Neuronal stem cell (in vitro differentiated cells): Measurements from ENCODE around the gene KRTAP9-4.
"Not testable (repeated sequence)": the region's sequence is repeated elsewhere in the genome, so short reads cannot be mapped to it uniquely, and the experiment has no call there.

Experiments
- DNase-seq: peaks from one replicate; pipeline ENCODE4 v3.0.0-alpha.2; 2013; ENCODE audit warnings: low spot score
- H2AFZ ChIP-seq: one replicate; pipeline ENCODE4 v1.6.1; 2013; ENCODE audit warnings: mild to moderate bottlenecking, low read length, inconsistent platforms
- H2AK5ac ChIP-seq: 2 replicates; pipeline ENCODE4 v1.6.1; 2013; ENCODE audit warnings: low read depth, mild to moderate bottlenecking, inconsistent platforms, low read length, moderate library complexity, mixed read lengths
- H2BK120ac ChIP-seq: 2 replicates; pipeline ENCODE4 v1.6.1; 2013; ENCODE audit warnings: low read depth, mild to moderate bottlenecking, inconsistent platforms, low read length, moderate library complexity, mixed read lengths
- H2BK12ac ChIP-seq: one replicate; pipeline ENCODE4 v1.6.1; 2013; ENCODE audit warnings: low read length, inconsistent platforms
- H2BK15ac ChIP-seq: 2 replicates; pipeline ENCODE4 v1.6.1; 2013; ENCODE audit warnings: mild to moderate bottlenecking, low read length, inconsistent platforms, mixed read lengths
- H2BK5ac ChIP-seq: one replicate; pipeline ENCODE4 v1.6.1; 2013; ENCODE audit warnings: inconsistent platforms, mild to moderate bottlenecking, low read length, moderate library complexity
- H3K14ac ChIP-seq: one replicate; pipeline ENCODE4 v1.6.1; 2013; ENCODE audit warnings: low read length, inconsistent platforms
- H3K18ac ChIP-seq: 2 replicates; pipeline ENCODE4 v1.6.1; 2013; ENCODE audit warnings: low read length, inconsistent platforms
- H3K23ac ChIP-seq: 2 replicates; pipeline ENCODE4 v1.6.1; 2013; ENCODE audit warnings: low read depth, mild to moderate bottlenecking, mixed read lengths, low read length, inconsistent platforms; ENCODE audit not compliant: poor library complexity
- H3K27ac ChIP-seq: replicated peaks from 3 replicates; pipeline ENCODE4 v1.5.1; 2013; ENCODE audit warnings: low read length, inconsistent platforms
- H3K27me3 ChIP-seq, 3 experiments: 2 replicates each; pipeline ENCODE4 v1.6.1; 2013; ENCODE audit warnings: low read length in 3 of 3, mild to moderate bottlenecking in 2 of 3, inconsistent platforms in 1 of 3, low read depth in 1 of 3, mixed read lengths in 1 of 3, moderate library complexity in 1 of 3; ENCODE audit not compliant: control insufficient read depth in 3 of 3, insufficient read depth in 3 of 3
- H3K36me3 ChIP-seq, 2 donors: replicated peaks in 1 of 2; 2 replicates each; pipeline ENCODE4 v1.6.1; 2013; ENCODE audit warnings: low read length in 2 of 2; ENCODE audit not compliant: control insufficient read depth in 2 of 2, insufficient read depth in 2 of 2
- H3K4ac ChIP-seq: 2 replicates; pipeline ENCODE4 v1.6.1; 2013; ENCODE audit warnings: inconsistent platforms, mild to moderate bottlenecking, low read length, moderate library complexity
- H3K4me1 ChIP-seq, 2 donors: 1 replicate in 1 of 2; 2 replicates in 1 of 2; pipeline ENCODE4 v1.6.1; 2013; ENCODE audit warnings: low read length in 2 of 2, low read depth in 1 of 2; ENCODE audit not compliant: control insufficient read depth in 2 of 2, insufficient read depth in 1 of 2
- H3K4me2 ChIP-seq: one replicate; pipeline ENCODE4 v1.6.1; 2013; ENCODE audit warnings: mild to moderate bottlenecking, low read length, inconsistent platforms; ENCODE audit not compliant: insufficient read depth, poor library complexity, severe bottlenecking
- H3K4me3 ChIP-seq, 2 donors: 2 replicates each; pipeline ENCODE4 v1.5.1; 2013; ENCODE audit warnings: low read length in 2 of 2, mild to moderate bottlenecking in 2 of 2, inconsistent platforms in 1 of 2, moderate library complexity in 1 of 2
- H3K79me1 ChIP-seq: one replicate; pipeline ENCODE4 v1.6.1; 2013; ENCODE audit warnings: low read depth, mild to moderate bottlenecking, inconsistent platforms, low read length, moderate library complexity
- H3K9ac ChIP-seq: one replicate; pipeline ENCODE4 v1.6.1; 2013; ENCODE audit warnings: mild to moderate bottlenecking, low read depth, low read length, inconsistent platforms; ENCODE audit not compliant: poor library complexity
- H3K9me3 ChIP-seq, 2 donors: replicated peaks in 1 of 2; 2 replicates each; pipeline versions ENCODE3 to v1.6.1; 2013; ENCODE audit warnings: low read length in 2 of 2, mild to moderate bottlenecking in 2 of 2, inconsistent platforms in 1 of 2, low read depth in 1 of 2, mixed read lengths in 1 of 2, moderate library complexity in 1 of 2; ENCODE audit not compliant: control insufficient read depth in 2 of 2, insufficient read depth in 1 of 2
- H4K8ac ChIP-seq: one replicate; pipeline ENCODE4 v1.6.1; 2013; ENCODE audit warnings: low read depth, mild to moderate bottlenecking, inconsistent platforms, low read length, moderate library complexity
- H4K91ac ChIP-seq: one replicate; pipeline ENCODE4 v1.6.1; 2013; ENCODE audit warnings: low read length, low read depth, mild to moderate bottlenecking, inconsistent platforms; ENCODE audit not compliant: poor library complexity
- WGBS, 2 donors: extraction: QIAGEN DNeasy Blood & Tissue Kit; methylation state at CpG; one replicate each; pipeline ENCODE4 v1.1.7; 2013; ENCODE audit warnings: missing lambda C conversion rate in 2 of 2, mixed read lengths in 1 of 2; ENCODE audit not compliant: insufficient read length in 2 of 2, insufficient replicate concordance in 1 of 2; ENCODE audit errors: extremely low coverage in 2 of 2; 5-methylcytosine and 5-hydroxymethylcytosine counted together

KRTAP9-4 gene

GRCh38 chr17:41275648-41276190 lies 26.2 kb downstream of the KRTAP9-4 start, which contains the start of gene KRTAP9-7:
Gene KRTAP9-7, plus strand, starts transcription at chr17:41275698. Its CDS starts 0 bp downstream, at chr17:41275698.
- H3K4me2 ChIP-seq, H4K8ac ChIP-seq, H2AFZ ChIP-seq, H2BK12ac ChIP-seq, H3K79me1 ChIP-seq, H3K9ac ChIP-seq, H3K14ac ChIP-seq, H3K4me1 ChIP-seq, H3K27ac ChIP-seq, DNase-seq, H3K27me3 ChIP-seq, H2AK5ac ChIP-seq, H3K9me3 ChIP-seq, H2BK15ac ChIP-seq, H3K36me3 ChIP-seq, H3K4me3 ChIP-seq, H2BK5ac ChIP-seq, H4K91ac ChIP-seq, H3K23ac ChIP-seq, H2BK120ac ChIP-seq, H3K4ac ChIP-seq: not testable (repeated sequence)
- H3K18ac ChIP-seq: peak within 1 kb of the TSS; percentile 78
- no CpG with 5 or more reads among the region's 3 CpGs for WGBS, 2 donors

- no peak overlapping the region for H2BK12ac ChIP-seq
- H2BK15ac ChIP-seq: no peak overlapping the region
- WGBS, 2 donors: no CpG with 5 or more reads among the region's 3 CpGs
- DNase-seq: no peak
- no peaks in the 10 kb centered on the region for H3K79me1 ChIP-seq
- H3K27ac ChIP-seq: no peak overlapping the region
- H3K27me3 ChIP-seq: no peaks in the 10 kb centered on the region
- no peak overlapping the region for H3K18ac ChIP-seq
- no peak overlapping the region for H3K23ac ChIP-seq
- no peak overlapping the region for H4K91ac ChIP-seq
- H3K4ac ChIP-seq: no peak overlapping the region
- no peak overlapping the region for H3K4me2 ChIP-seq
- H3K4me3 ChIP-seq: no peak overlapping the region
- H3K36me3 ChIP-seq: no peaks in the 10 kb centered on the region
- no peak overlapping the region for H3K9ac ChIP-seq
- H3K14ac ChIP-seq: no peak overlapping the region
- peaks cover 0 to under 1% of the 10 kb centered on the region in 2 donors for H3K4me1 ChIP-seq
- H2BK5ac ChIP-seq: no peak overlapping the region
- H4K8ac ChIP-seq: no peak overlapping the region
- H3K9me3 ChIP-seq: no peaks in the 10 kb centered on the region
- H2AFZ ChIP-seq: no peak overlapping the region
- no peak overlapping the region for H2BK120ac ChIP-seq
- no peak overlapping the region for H2AK5ac ChIP-seq
Measured at GRCh38 chr17:41278176-41278955, 28.9 kb downstream of the KRTAP9-4 start.

- no peak overlapping the region for H2BK5ac ChIP-seq
- H3K9me3 ChIP-seq: no peaks in the 10 kb centered on the region
- H3K9ac ChIP-seq: no peak overlapping the region
- H3K18ac ChIP-seq: no peak overlapping the region
- H2BK120ac ChIP-seq: no peak overlapping the region
- no peaks in the 10 kb centered on the region for H3K27me3 ChIP-seq
- H3K23ac ChIP-seq: no peak overlapping the region
- no CpG with 5 or more reads among the region's 3 CpGs for WGBS, 2 donors
- H2AFZ ChIP-seq: no peak overlapping the region
- no peak overlapping the region for H4K91ac ChIP-seq
- no peak overlapping the region for H3K14ac ChIP-seq
- no peak overlapping the region for H2BK12ac ChIP-seq
- DNase-seq: no peak
- H2BK15ac ChIP-seq: no peak overlapping the region
- no peak overlapping the region for H2AK5ac ChIP-seq
- no peak overlapping the region for H4K8ac ChIP-seq
- peak overlapping the region; percentile 38 for H3K27ac ChIP-seq
- H3K79me1 ChIP-seq: no peaks in the 10 kb centered on the region
- no peaks in the 10 kb centered on the region for H3K36me3 ChIP-seq
- H3K4me2 ChIP-seq: no peak overlapping the region
- H3K4me3 ChIP-seq: no peak overlapping the region
- H3K4me1 ChIP-seq: peaks cover 0 to 2% of the 10 kb centered on the region in 2 donors
- H3K4ac ChIP-seq: no peak overlapping the region
Measured at GRCh38 chr17:41284043-41284442, 34.6 kb downstream of the KRTAP9-4 start.

- Histone ChIP-seq H3K23ac (no peak overlapping the region), H2BK120ac (no peak overlapping the region), H3K14ac (no peak overlapping the region), H3K4me1 (peaks cover 0 to 2% of the 10 kb centered on the region in 2 donors), H2BK15ac (no peak overlapping the region), H3K18ac (no peak overlapping the region), H4K8ac (no peak overlapping the region), H2AFZ (no peak overlapping the region), H2AK5ac (no peak overlapping the region), H3K9me3 (no peaks in the 10 kb centered on the region), H3K4me3 (no peak overlapping the region), H2BK5ac (no peak overlapping the region), H3K27ac (no peak overlapping the region), H2BK12ac (no peak overlapping the region), H3K27me3 (no peaks in the 10 kb centered on the region), H3K4me2 (no peak overlapping the region), H3K36me3 (no peaks in the 10 kb centered on the region), H3K9ac (no peak overlapping the region), H3K79me1 (no peaks in the 10 kb centered on the region), H3K4ac (no peak overlapping the region), H4K91ac (no peak overlapping the region)
- WGBS, 2 donors: no CpG with 5 or more reads among the region's 2 CpGs
- DNase-seq: no peak
Measured at GRCh38 chr17:41284546-41284945, 35.1 kb downstream of the KRTAP9-4 start.
